ENCODE measurements around the gene ALPI. TPM values are rescaled to one million over a fixed set of nuclear protein-coding genes. Genes with fewer than 3 reads are reported as not detected.
A peak's percentile ranks its signal among the peaks of the same experiment; 100 is the strongest.

The ALPI gene
- total RNA-seq, 2 donors from 2014 or later = not detected

- TF ChIP-seq CTCF (conservative IDR thresholded peaks at IDR 0.05) = no peak
- 89 to 92% methylated on average over 9 of the region's 9 CpGs for WGBS, 2 experiments (ENCODE audit: insufficient coverage in 1 of 2, insufficient read length in 1 of 2)
- H3K9me3 Mint-ChIP-seq = no peaks in the 10 kb centered on the region
These were observed 8.8 kb upstream of the ALPI start for GRCh38 chr2:232447091-232447620.

GRCh38 chr2:232447638-232448303, 8.2 kb upstream of the ALPI start:
- peaks cover 4% of the 10 kb centered on the region for H3K27me3 ChIP-seq (ENCODE audit: control insufficient read depth, insufficient read depth, low read length, poor library complexity, severe bottlenecking)
- H3K36me3 ChIP-seq (ENCODE audit: control insufficient read depth, insufficient read depth, low read length) = no peaks in the 10 kb centered on the region
- no peak overlapping the region for H3K9ac ChIP-seq (ENCODE audit: extremely low read depth, low read length, poor library complexity, severe bottlenecking)
- H3K9me3 Mint-ChIP-seq = no peaks in the 10 kb centered on the region
- 91 to 93% methylated on average over 12 to 18 of the region's 18 CpGs for WGBS, 2 experiments (ENCODE audit: insufficient coverage in 1 of 2, insufficient read length in 1 of 2)
- H3K27ac Mint-ChIP-seq = no peak overlapping the region
- H3K4me1 Mint-ChIP-seq = no peaks in the 10 kb centered on the region
- H3K9me3 ChIP-seq (ENCODE audit: control insufficient read depth, low read length) = no peaks in the 10 kb centered on the region
- H3K27ac ChIP-seq (ENCODE audit: low read depth, low read length) = peak overlapping the region; percentile 32
- H3K27me3 Mint-ChIP-seq (ENCODE audit: insufficient read depth) = peaks cover 4% of the 10 kb centered on the region
- H3K4me1 ChIP-seq (ENCODE audit: control insufficient read depth, insufficient read depth, low read length) = no peaks in the 10 kb centered on the region
- H3K36me3 Mint-ChIP-seq (ENCODE audit: low read depth) = no peaks in the 10 kb centered on the region
- no peak overlapping the region for H3K4me3 ChIP-seq (ENCODE audit: low read length)
- TF ChIP-seq CTCF (conservative IDR thresholded peaks at IDR 0.05) = no peak
- peak; percentile 49 for DNase-seq
- no peak overlapping the region for H3K4me3 Mint-ChIP-seq

More at GRCh38 chr2:232447091-232447620, 8.8 kb upstream of the ALPI start:
- Histone ChIP-seq H3K9me3 (ENCODE audit: control insufficient read depth, low read length) (no peaks in the 10 kb centered on the region), H3K36me3 (ENCODE audit: control insufficient read depth, insufficient read depth, low read length) (no peaks in the 10 kb centered on the region), H3K9ac (ENCODE audit: extremely low read depth, low read length, poor library complexity, severe bottlenecking) (no peak overlapping the region), H3K27ac (ENCODE audit: low read depth, low read length) (no peak overlapping the region), H3K4me3 (ENCODE audit: low read length) (no peak overlapping the region), H3K4me1 (ENCODE audit: control insufficient read depth, insufficient read depth, low read length) (no peaks in the 10 kb centered on the region), H3K27me3 (ENCODE audit: control insufficient read depth, insufficient read depth, low read length, poor library complexity, severe bottlenecking) (peaks cover 4% of the 10 kb centered on the region)
- H3K27ac Mint-ChIP-seq = no peak overlapping the region
- no peak for DNase-seq
- no peaks in the 10 kb centered on the region for H3K4me1 Mint-ChIP-seq
- H3K27me3 Mint-ChIP-seq (ENCODE audit: insufficient read depth) = no peaks in the 10 kb centered on the region
- no peaks in the 10 kb centered on the region for H3K36me3 Mint-ChIP-seq (ENCODE audit: low read depth)
- no peak overlapping the region for H3K4me3 Mint-ChIP-seq

DNA sequence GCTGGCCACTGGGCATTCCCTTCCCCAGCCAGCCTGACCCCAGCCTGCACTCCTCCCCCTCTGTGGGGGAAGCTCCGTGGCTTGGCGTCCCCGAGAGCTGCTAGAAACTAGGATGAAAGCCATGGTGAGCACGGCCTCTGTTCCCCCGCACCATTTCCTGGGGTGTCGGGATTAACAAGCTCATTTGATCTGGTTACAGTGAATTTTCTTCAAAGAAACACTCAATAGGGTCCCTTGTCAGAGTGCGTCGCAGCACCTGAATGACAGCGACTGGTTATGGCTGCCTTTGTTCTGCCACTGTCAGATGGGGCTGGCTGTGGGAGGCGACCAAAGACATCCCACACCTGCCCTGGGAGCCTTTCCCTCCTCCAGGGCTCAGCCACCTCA, 7.7 kb upstream of the ALPI start:
- no peak overlapping the region for H3K4me3 ChIP-seq (ENCODE audit: low read length)
- no peaks in the 10 kb centered on the region for H3K36me3 ChIP-seq (ENCODE audit: control insufficient read depth, insufficient read depth, low read length)
- H3K36me3 Mint-ChIP-seq (ENCODE audit: low read depth) = no peaks in the 10 kb centered on the region
- TF ChIP-seq CTCF (conservative IDR thresholded peaks at IDR 0.05) = no peak
- H3K27me3 Mint-ChIP-seq (ENCODE audit: insufficient read depth) = peaks cover 4% of the 10 kb centered on the region
- peaks cover 4% of the 10 kb centered on the region for H3K27me3 ChIP-seq (ENCODE audit: control insufficient read depth, insufficient read depth, low read length, poor library complexity, severe bottlenecking)
- 50 to 74% methylated on average over 4 to 10 of the region's 10 CpGs for WGBS, 2 experiments (ENCODE audit: insufficient coverage in 1 of 2, insufficient read length in 1 of 2)
- H3K9me3 ChIP-seq (ENCODE audit: control insufficient read depth, low read length) = no peaks in the 10 kb centered on the region
- no peak overlapping the region for H3K9ac ChIP-seq (ENCODE audit: extremely low read depth, low read length, poor library complexity, severe bottlenecking)
- no peaks in the 10 kb centered on the region for H3K4me1 Mint-ChIP-seq
- peak overlapping the region; percentile 32 for H3K27ac ChIP-seq (ENCODE audit: low read depth, low read length)
- no peak overlapping the region for H3K27ac Mint-ChIP-seq
- H3K4me3 Mint-ChIP-seq = no peak overlapping the region
- no peaks in the 10 kb centered on the region for H3K9me3 Mint-ChIP-seq
- no peak for DNase-seq
- no peaks in the 10 kb centered on the region for H3K4me1 ChIP-seq (ENCODE audit: control insufficient read depth, insufficient read depth, low read length)
